HK-2 (cell line): ENCODE results near the gene PRIMA1.

Experiments
- DNase-seq: peaks from one replicate; pipeline ENCODE4 v3.0.0-alpha.2; 2018; ENCODE audit not compliant: unreplicated experiment

PRIMA1 gene

GRCh38 chr14:93676416-93676958, 111.8 kb downstream of the PRIMA1 start:
- no peak for DNase-seq

- DNase-seq = no peak
These were observed 112.6 kb downstream of the PRIMA1 start for GRCh38 chr14:93675651-93676050.

GRCh38 chr14:93674343-93674742, 113.9 kb downstream of the PRIMA1 start:
- DNase-seq = no peak

- DNase-seq = no peak
These were observed 118.7 kb downstream of the PRIMA1 start for GRCh38 chr14:93669632-93670031.
